Upper lobe of left lung (tissue), 6 donors: ENCODE measurements around the gene COX19. TPM values are rescaled to one million over a fixed set of nuclear protein-coding genes. Genes with fewer than 3 reads are reported as not detected.
A peak's percentile ranks its signal among the peaks of the same experiment; 100 is the strongest.

Source experiments
- ATAC-seq, 2 donors: fragments of 200-7000 bp; cut with Tn5 transposase; one replicate each; pipeline ENCODE4 v1.9.1; 2022; ENCODE audit warnings: mild to moderate bottlenecking in 2 of 2, moderate library complexity in 2 of 2; ENCODE audit not compliant: low FRiP score in 2 of 2
- DNase-seq, 2 donors: peaks; one replicate each; pipeline ENCODE4 v3.0.0-alpha.2; 2019 to 2020
- H3K27ac ChIP-seq, 4 donors: fragments of 200-600 bp; sonication (generic); one replicate each; pipeline ENCODE4 v1.5.1; 2016 to 2019
- H3K27me3 ChIP-seq, 4 donors: fragments of 200-600 bp; sonication (generic); one replicate each; pipeline ENCODE4 v1.5.1; 2017 to 2019
- H3K36me3 ChIP-seq, 4 donors: fragments of 200-600 bp; sonication (generic); one replicate each; pipeline ENCODE4 v1.5.1; 2016 to 2019
- H3K4me1 ChIP-seq, 4 donors: fragments of 200-600 bp; sonication (generic); one replicate each; pipeline ENCODE4 v1.5.1; 2018 to 2019
- H3K4me3 ChIP-seq, 4 donors: fragments of 200-600 bp; sonication (generic); one replicate each; pipeline ENCODE4 v1.5.1; 2017 to 2019; ENCODE audit warnings: mild to moderate bottlenecking in 2 of 4, moderate library complexity in 1 of 4
- H3K9me3 ChIP-seq, 4 donors: fragments of 200-600 bp; sonication (generic); one replicate each; pipeline ENCODE4 v1.5.1; 2018 to 2019
- CTCF ChIP-seq, 6 experiments: fragments of 450-650 bp in 4 of 6; fragments of 200-600 bp in 2 of 6; sonication (generic) in 2 of 6; IDR thresholded peaks; one replicate each; pipeline ENCODE4 v1.5.1; 2016 to 2019; ENCODE audit warnings: antibody characterized with exemption in 6 of 6
- EP300 ChIP-seq, 4 donors: sonication (generic); formaldehyde crosslinking; IDR thresholded peaks; one replicate each; pipeline ENCODE4 v1.5.1; 2017; ENCODE audit warnings: antibody characterized with exemption in 4 of 4, control low read depth in 2 of 4
- POLR2A ChIP-seq, 4 donors: fragments of 450-650 bp; IDR thresholded peaks; one replicate each; pipeline ENCODE4 v1.5.1; 2016 to 2017; ENCODE audit warnings: antibody characterized with exemption in 4 of 4, mild to moderate bottlenecking in 2 of 4
- POLR2AphosphoS5 ChIP-seq, 2 donors: sonication (generic); formaldehyde crosslinking; IDR thresholded peaks; one replicate each; pipeline ENCODE4 v1.5.1; 2017; ENCODE audit warnings: antibody characterized with exemption in 2 of 2
- WGBS, 2 donors: methylation state at CpG; one replicate each; pipeline ENCODE4 v1.1.5; 2017 to 2018; 5-methylcytosine and 5-hydroxymethylcytosine counted together
- total RNA-seq, 6 donors: library from RNA; depleted of rRNA in 4 of 6; stranded (reverse); fragments of >200 nt in 4 of 6; gene quantifications; one replicate each; pipeline versions ENCODE4 v1.1.0 to v1.2.1, GENCODE V29; 2016 to 2021
- donor health status: DM: no; HTN: no; CAD: no; lungs with moderate emphysema.
- donor health status: DM: no; HTN: yes; CAD: no; lungs with severe emphysema.

COX19 gene
- total RNA-seq, 6 donors from 2014 or later: 9.1 to 25.1 (median 11.5) TPM

GRCh38 chr7:996079-996872 is 20.9 kb upstream of the COX19 start:
- H3K27ac ChIP-seq: no peak overlapping the region
- 82 to 88% methylated on average over 11 to 19 of the region's 38 CpGs for WGBS, 2 donors
- ATAC-seq (no peak), DNase-seq (peak in 1 of 2 donors; percentile 81)
- H3K27me3 ChIP-seq: no peaks in the 10 kb centered on the region
- TF ChIP-seq POLR2A (IDR thresholded peaks at IDR 0.05): no peak
- no peak for TF ChIP-seq EP300 (IDR thresholded peaks at IDR 0.05)
- TF ChIP-seq CTCF (IDR thresholded peaks at IDR 0.05): no peak
- no peak for TF ChIP-seq POLR2AphosphoS5 (IDR thresholded peaks at IDR 0.05)
- peaks cover 0 to 11% (median 7%) of the 10 kb centered on the region in 4 donors for H3K4me1 ChIP-seq
- peaks cover 0 to 38% (median 17%) of the 10 kb centered on the region in 4 donors for H3K36me3 ChIP-seq
- no peaks in the 10 kb centered on the region for H3K9me3 ChIP-seq
- H3K4me3 ChIP-seq: no peak overlapping the region

- DNase-seq (peak in 1 of 2 donors; percentile 71), ATAC-seq (no peak)
- Histone ChIP-seq H3K9me3 (no peaks in the 10 kb centered on the region), H3K4me1 (peaks cover 0 to 11% (median 7%) of the 10 kb centered on the region in 4 donors), H3K36me3 (peaks cover 0 to 38% (median 17%) of the 10 kb centered on the region in 4 donors), H3K4me3 (no peak overlapping the region), H3K27me3 (no peaks in the 10 kb centered on the region), H3K27ac (no peak overlapping the region)
- WGBS, 2 donors: 85 to 94% methylated on average over 13 to 14 of the region's 14 CpGs
- no peak for TF ChIP-seq POLR2AphosphoS5 (IDR thresholded peaks at IDR 0.05)
- no peak for TF ChIP-seq CTCF (IDR thresholded peaks at IDR 0.05)
- no peak for TF ChIP-seq EP300 (IDR thresholded peaks at IDR 0.05)
- TF ChIP-seq POLR2A (IDR thresholded peaks at IDR 0.05): no peak
Measured at GRCh38 chr7:995571-995970, 20.2 kb upstream of the COX19 start.

- peaks cover 0 to 11% (median 7%) of the 10 kb centered on the region in 4 donors for H3K4me1 ChIP-seq
- no peaks in the 10 kb centered on the region for H3K27me3 ChIP-seq
- no peak overlapping the region for H3K27ac ChIP-seq
- 81 to 84% methylated on average over 20 to 25 of the region's 28 CpGs for WGBS, 2 donors
- TF ChIP-seq EP300 (IDR thresholded peaks at IDR 0.05) (no peak), POLR2AphosphoS5 (IDR thresholded peaks at IDR 0.05) (no peak), CTCF (IDR thresholded peaks at IDR 0.05) (no peak), POLR2A (IDR thresholded peaks at IDR 0.05) (no peak)
- ATAC-seq: no peak
- peak in 1 of 2 donors; percentile 74 for DNase-seq
- H3K9me3 ChIP-seq: no peaks in the 10 kb centered on the region
- peaks cover 0 to 36% (median 14%) of the 10 kb centered on the region in 4 donors for H3K36me3 ChIP-seq
- H3K4me3 ChIP-seq: no peak overlapping the region
Measured at GRCh38 chr7:994592-995308, 19.4 kb upstream of the COX19 start.

- TF ChIP-seq POLR2A (IDR thresholded peaks at IDR 0.05) (no peak), CTCF (IDR thresholded peaks at IDR 0.05) (peak; percentile 99 to 100 (median 100)), POLR2AphosphoS5 (IDR thresholded peaks at IDR 0.05) (peak; percentile 19 to 21), EP300 (IDR thresholded peaks at IDR 0.05) (no peak)
- H3K9me3 ChIP-seq: no peaks in the 10 kb centered on the region
- peaks cover 0 to 7% (median 4%) of the 10 kb centered on the region in 4 donors for H3K27me3 ChIP-seq
- peaks cover 3 to 21% (median 9%) of the 10 kb centered on the region in 4 donors for H3K4me1 ChIP-seq
- DNase-seq (peak; percentile 96 to 97), ATAC-seq (peak; percentile 95 to 97)
- H3K36me3 ChIP-seq: peaks cover 0 to 28% (median 8%) of the 10 kb centered on the region in 4 donors
- 3 to 22% methylated on average over 10 to 34 of the region's 34 CpGs for whole genome bisulfite sequencing, 2 donors
- H3K4me3 ChIP-seq: no peak overlapping the region
- H3K27ac ChIP-seq: no peak overlapping the region
Measured at GRCh38 chr7:992709-993607, 17.6 kb upstream of the COX19 start.
